ENCODE data around the gene ACTN4.

ACTN4 gene

GRCh38 chr19:38690832-38691231, 43.4 kb downstream of the ACTN4 start:
- intact Hi-C loops (cut with DNase I): no loop called here

GRCh38 chr19:38691938-38692457, 44.5 kb downstream of the ACTN4 start:
- intact Hi-C loops (cut with DNase I): no loop called here
- DNase-seq: no peak

More at GRCh38 chr19:38690832-38691231, 43.4 kb downstream of the ACTN4 start:
- DNase-seq: no peak

- peak in 3 of 10 donors; percentile 66 to 92 (median 84) for DNase-seq
- intact Hi-C loops (cut with DNase I): no loop called here
Measured at GRCh38 chr19:38692458-38693379, 45.3 kb downstream of the ACTN4 start.

GRCh38 chr19:38693380-38694223, 46.2 kb downstream of the ACTN4 start:
- no peak for DNase-seq
- intact Hi-C loops (cut with DNase I): no loop called here

- intact Hi-C loops (cut with DNase I): loop anchor here (5.0 kb wide), 1 partner anchor 38 kb away; no protein-coding TSS in a partner anchor
Measured at GRCh38 chr19:38695317-38695683, 47.9 kb downstream of the ACTN4 start.

GRCh38 chr19:38695832-38696728, 48.6 kb downstream of the ACTN4 start:
- DNase-seq: no peak
- intact Hi-C loops (cut with DNase I): loop anchor here (5.0 kb wide), 1 partner anchor 39 kb away; no protein-coding TSS in a partner anchor

More at GRCh38 chr19:38695317-38695683, 47.9 kb downstream of the ACTN4 start:
- no peak for DNase-seq

GRCh38 chr19:38696729-38697055, 49.2 kb downstream of the ACTN4 start:
- intact Hi-C loops (cut with DNase I): loop anchor here (5.0 kb wide), 1 partner anchor 39 kb away; no protein-coding TSS in a partner anchor
- no peak for DNase-seq

GRCh38 chr19:38697197-38697596, 49.7 kb downstream of the ACTN4 start:
- DNase-seq: no peak
- intact Hi-C loops (cut with DNase I): loop anchor here (5.0 kb wide), 1 partner anchor 40 kb away; no protein-coding TSS in a partner anchor

GRCh38 chr19:38697641-38698071, 50.2 kb downstream of the ACTN4 start:
- intact Hi-C loops (cut with DNase I): loop anchor here (5.0 kb wide), 1 partner anchor 40 kb away; no protein-coding TSS in a partner anchor
- DNase-seq: no peak

- intact Hi-C loops (cut with DNase I): loop anchor here (5.0 kb wide), 1 partner anchor 41 kb away; no protein-coding TSS in a partner anchor
- DNase-seq: no peak
Measured at GRCh38 chr19:38698225-38699026, 51.0 kb downstream of the ACTN4 start.

GRCh38 chr19:38699027-38699346, 51.5 kb downstream of the ACTN4 start:
- intact Hi-C loops (cut with DNase I): loop anchor here (5.0 kb wide), 1 partner anchor 42 kb away; no protein-coding TSS in a partner anchor
- peak in 1 of 10 donors; percentile 81 for DNase-seq

GRCh38 chr19:38699647-38700349, 52.3 kb downstream of the ACTN4 start:
- intact Hi-C loops (cut with DNase I): loop anchor here (5.0 kb wide), 1 partner anchor 42 kb away; no protein-coding TSS in a partner anchor
- DNase-seq: peak in 1 of 10 donors; percentile 72

GRCh38 chr19:38700350-38700901, 53.0 kb downstream of the ACTN4 start:
- peak in 1 of 10 donors; percentile 81 for DNase-seq
- intact Hi-C loops (cut with DNase I): no loop called here

- intact Hi-C loops (cut with DNase I): no loop called here
- peak in 1 of 10 donors; percentile 69 for DNase-seq
Measured at GRCh38 chr19:38700902-38701454, 53.5 kb downstream of the ACTN4 start.

- intact Hi-C loops (cut with DNase I): no loop called here
- DNase-seq: peak in 1 of 10 donors; percentile 82
Measured at GRCh38 chr19:38701455-38702063, 54.1 kb downstream of the ACTN4 start.

- DNase-seq: peak in 1 of 10 donors; percentile 73
- intact Hi-C loops (cut with DNase I): no loop called here
Measured at GRCh38 chr19:38702278-38702677, 54.8 kb downstream of the ACTN4 start.

GRCh38 chr19:38703509-38703908, 56.1 kb downstream of the ACTN4 start:
- intact Hi-C loops (cut with DNase I): no loop called here
- DNase-seq: no peak

Data from posterior cingulate gyrus (tissue), 11 donors.